GM13977 (cell line): ENCODE data around the gene FAM222B.

ENCODE experiments used
- DNase-seq: peaks from one replicate; pipeline ENCODE4 v3.0.0; 2012; ENCODE audit warnings: low spot score
- in situ Hi-C: fragments of 300-500 bp; cut with MboI; formaldehyde crosslinking; loops from one replicate; pipeline ENCODE4 v1.12.0; 2022; ENCODE audit warnings: low sequenced_read_pairs, low pct_unique_long_range_greater_than_20kb, mixed read lengths, inconsistent platforms; ENCODE audit not compliant: unreplicated experiment
- TF ChIP-seq, protein P1 (sequence below): IDR thresholded peaks from 2 replicates; pipeline ENCODE4 v1.5.1; 2012; ENCODE audit warnings: mild to moderate bottlenecking, control low read depth; ENCODE audit not compliant: insufficient read depth; ENCODE audit errors: extremely low read depth, missing control alignments

Gene FAM222B

DNA sequence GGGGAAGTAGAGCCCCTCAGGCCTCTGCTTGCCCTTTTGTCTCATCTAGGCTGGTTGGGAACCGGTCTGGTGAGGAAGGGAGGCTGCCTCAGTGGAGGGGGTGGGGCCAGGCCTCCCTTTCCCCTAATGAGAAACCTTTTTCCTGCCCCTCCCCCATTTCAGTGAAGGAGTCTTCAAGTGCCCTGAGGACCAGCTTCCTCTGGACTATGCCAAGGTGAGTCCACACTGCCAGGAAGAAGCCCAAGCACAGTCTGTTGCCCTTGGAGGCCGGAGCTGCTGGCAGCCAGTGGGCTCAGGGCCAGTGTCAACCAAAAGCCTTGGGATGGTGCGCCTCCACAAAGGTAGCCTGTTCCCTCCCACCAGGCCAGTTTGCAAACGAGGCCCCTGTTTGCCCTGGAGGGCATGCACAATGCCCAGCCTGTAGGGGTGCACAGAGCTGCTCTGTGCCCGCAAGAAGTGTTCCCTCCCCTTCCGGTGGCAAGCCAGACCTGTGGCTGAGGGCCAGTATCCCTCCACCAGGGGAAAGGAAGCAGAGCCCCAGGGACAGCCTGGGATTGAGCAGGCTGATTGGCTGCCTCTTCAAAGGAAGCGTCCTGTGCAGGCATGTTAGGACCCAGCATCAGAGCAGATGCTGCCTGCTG lies 95.4 kb downstream of the FAM222B start:
- in situ Hi-C loops: no loop called here
- TF ChIP-seq, protein P1, sequence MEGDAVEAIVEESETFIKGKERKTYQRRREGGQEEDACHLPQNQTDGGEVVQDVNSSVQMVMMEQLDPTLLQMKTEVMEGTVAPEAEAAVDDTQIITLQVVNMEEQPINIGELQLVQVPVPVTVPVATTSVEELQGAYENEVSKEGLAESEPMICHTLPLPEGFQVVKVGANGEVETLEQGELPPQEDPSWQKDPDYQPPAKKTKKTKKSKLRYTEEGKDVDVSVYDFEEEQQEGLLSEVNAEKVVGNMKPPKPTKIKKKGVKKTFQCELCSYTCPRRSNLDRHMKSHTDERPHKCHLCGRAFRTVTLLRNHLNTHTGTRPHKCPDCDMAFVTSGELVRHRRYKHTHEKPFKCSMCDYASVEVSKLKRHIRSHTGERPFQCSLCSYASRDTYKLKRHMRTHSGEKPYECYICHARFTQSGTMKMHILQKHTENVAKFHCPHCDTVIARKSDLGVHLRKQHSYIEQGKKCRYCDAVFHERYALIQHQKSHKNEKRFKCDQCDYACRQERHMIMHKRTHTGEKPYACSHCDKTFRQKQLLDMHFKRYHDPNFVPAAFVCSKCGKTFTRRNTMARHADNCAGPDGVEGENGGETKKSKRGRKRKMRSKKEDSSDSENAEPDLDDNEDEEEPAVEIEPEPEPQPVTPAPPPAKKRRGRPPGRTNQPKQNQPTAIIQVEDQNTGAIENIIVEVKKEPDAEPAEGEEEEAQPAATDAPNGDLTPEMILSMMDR: no peak
- no peak for DNase-seq

DNA sequence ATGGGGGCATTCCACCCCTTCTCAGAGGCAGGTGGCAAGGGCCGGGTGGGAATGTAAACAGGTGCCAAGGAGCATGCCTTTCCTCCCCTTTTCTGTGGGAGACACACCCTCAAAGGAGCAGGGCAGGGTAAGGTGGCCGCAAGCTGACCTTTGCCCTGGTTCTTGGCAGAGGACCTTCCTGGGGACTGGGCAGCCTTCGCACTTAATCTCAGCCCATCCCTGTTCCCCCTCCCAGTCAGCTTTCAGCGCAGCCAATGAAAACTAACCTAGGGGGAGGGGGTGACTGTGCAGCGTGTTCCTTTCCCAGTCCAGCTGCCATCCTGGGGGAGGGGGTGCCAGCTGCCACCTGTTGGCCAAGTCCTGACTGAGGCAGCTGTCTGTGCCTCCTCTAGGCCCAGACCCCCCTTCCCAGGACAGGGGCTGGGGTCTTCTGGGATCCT lies 96.0 kb downstream of the FAM222B start:
- TF ChIP-seq, protein P1: no peak
- no peak for DNase-seq
- in situ Hi-C loops: no loop called here

DNA sequence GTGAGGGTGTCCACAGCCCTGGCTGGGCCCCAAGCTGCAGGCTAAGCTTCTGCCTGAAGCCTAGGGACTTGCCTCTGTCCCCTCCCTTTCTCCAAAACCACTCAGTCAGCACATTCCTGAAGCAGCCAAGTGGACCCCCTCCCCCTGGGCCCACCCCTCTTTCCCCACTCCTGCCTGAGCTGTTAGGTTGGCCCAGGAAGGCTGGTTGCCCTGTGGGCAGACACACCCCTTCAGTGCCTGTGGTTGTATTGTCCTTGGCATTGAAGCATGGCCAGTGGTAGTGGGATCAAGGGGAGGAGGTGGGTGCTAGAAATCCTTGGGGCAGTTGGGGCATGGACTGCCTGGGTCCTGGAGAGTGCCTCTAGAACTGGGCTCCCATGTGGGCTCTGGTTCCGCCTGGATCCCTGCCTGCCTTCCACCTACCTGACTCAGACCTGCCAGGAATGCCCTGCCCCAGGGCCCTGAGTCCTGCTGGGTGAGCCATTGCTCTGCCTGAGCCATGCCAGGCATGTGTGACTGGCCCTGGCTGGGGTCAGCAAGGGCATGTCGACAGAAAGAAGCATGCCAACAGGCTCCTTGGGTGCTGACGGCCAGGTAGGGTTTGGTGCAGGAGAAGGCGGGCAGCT lies 96.7 kb downstream of the FAM222B start:
- TF ChIP-seq, protein P1: no peak
- in situ Hi-C loops: no loop called here
- no peak for DNase-seq

DNA sequence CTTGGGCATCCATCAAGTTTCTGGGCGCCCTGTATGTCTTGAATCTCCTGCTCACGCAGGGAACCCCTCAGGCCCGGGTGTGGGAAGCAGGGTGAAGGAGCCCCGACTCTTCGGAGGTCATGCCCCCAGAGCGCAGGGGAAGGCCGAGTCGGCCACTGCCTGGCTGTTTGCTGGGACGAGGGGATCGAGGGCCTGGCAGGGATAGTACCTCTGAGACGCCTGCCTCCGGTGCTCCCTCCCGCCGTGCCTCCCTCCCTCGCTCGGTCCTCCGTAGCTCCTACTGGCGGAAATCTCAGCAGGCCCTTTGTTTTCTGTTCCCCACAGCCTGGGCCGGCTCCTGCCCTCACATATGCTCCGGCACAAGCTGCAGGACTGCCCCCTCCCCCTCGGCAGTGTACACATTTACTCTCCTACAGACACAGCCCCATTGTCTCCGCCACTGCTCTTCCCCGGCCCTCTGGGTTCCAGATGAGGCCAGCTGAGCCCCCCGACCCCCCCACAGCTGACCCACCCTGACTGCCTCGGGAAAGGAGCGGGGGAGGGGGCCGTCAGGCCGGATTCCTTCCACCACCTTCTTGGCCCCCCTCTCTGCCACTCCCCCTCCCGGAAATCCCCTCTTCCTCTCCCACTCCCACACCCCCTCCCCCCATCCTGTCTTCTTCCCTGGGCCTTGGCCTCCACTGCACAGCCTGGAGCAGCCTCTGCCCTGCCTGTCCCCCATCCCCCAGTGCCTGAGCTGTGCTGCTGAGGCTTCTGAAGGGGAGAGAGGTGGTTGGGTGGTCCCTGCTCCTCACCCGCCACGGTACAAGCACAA lies 97.4 kb downstream of the FAM222B start:
- TF ChIP-seq, protein P1: no peak
- in situ Hi-C loops: no loop called here
- DNase-seq: no peak

GRCh38 chr17:28744104-28744971 lies 98.3 kb downstream of the FAM222B start:
- DNase-seq: peak; percentile 81
- in situ Hi-C loops: no loop called here
- TF ChIP-seq, protein P1: no peak

- DNase-seq: peak; percentile 91
- TF ChIP-seq, protein P1: peak; percentile 34
- in situ Hi-C loops: no loop called here
Measured at GRCh38 chr17:28743243-28744103, 99.1 kb downstream of the FAM222B start, which contains the start of gene TRAF4. Gene TRAF4, plus strand, starts transcription at chr17:28744011. Its CDS starts 102 bp downstream, at chr17:28744113.
